COLO668 (cell line): ENCODE results near the gene SCCPDH.
"Not testable (repeated sequence)": the region's sequence is repeated elsewhere in the genome, so short reads cannot be mapped to it uniquely, and the experiment has no call there.

Experiments
- DNase-seq: peaks from one replicate; lab custom pipeline; 2025; ENCODE audit not compliant: unreplicated experiment; lab: John Stamatoyannopoulos, UW

Gene SCCPDH

GRCh38 chr1:246724016-246724730 lies at the start of gene SCCPDH:
TSS of gene SCCPDH (plus strand) at chr1:246724409. CDS start at chr1:246724423, 14 bp downstream.
- peak; percentile 91 for DNase-seq

DNA sequence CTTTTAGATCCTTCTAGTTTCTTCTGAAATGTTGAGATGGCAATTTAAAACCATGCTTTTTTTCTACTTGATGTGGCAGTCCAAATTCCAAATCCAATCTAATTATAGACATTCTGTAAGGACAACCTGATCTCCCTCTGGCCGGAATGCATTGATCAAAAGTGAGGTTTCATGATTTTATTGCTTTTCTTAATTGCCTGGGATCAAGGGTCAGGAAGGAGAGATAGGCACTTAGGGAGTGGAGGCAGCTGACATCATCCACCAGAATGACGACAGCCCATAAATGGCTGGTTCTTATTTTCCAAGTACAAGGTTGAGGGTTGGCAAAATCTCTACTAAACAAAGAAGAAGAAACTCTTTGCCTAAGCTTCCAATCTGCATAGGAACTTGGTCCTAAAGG lies 46.4 kb upstream of the SCCPDH start:
- DNase-seq = no peak

- no peak for DNase-seq
These were observed 45.1 kb upstream of the SCCPDH start for GRCh38 chr1:246678816-246679793.

GRCh38 chr1:246679794-246680177 lies 44.4 kb upstream of the SCCPDH start:
- DNase-seq = no peak

DNA sequence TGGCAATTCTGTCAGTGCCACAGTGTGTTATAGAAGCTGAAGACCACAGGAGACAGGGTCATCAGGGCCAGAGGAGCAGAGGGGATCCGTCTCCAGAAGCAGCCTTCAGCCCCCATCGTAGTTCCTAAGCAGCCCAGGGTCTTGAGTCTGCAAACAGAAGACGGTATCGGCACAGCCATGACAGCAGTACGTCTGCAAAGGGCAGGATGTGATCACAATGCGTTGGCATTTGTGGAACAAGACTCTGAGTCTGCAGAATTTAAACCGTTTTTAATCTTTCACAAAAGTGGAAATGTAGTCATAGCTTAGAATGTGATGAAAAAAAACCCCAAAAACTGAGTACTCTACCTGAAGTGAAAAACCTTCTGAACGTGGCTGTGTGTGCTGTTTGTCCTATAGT lies 44.0 kb upstream of the SCCPDH start:
- no peak for DNase-seq

GRCh38 chr1:246680696-246681130 lies 43.5 kb upstream of the SCCPDH start:
- DNase-seq = no peak

DNA sequence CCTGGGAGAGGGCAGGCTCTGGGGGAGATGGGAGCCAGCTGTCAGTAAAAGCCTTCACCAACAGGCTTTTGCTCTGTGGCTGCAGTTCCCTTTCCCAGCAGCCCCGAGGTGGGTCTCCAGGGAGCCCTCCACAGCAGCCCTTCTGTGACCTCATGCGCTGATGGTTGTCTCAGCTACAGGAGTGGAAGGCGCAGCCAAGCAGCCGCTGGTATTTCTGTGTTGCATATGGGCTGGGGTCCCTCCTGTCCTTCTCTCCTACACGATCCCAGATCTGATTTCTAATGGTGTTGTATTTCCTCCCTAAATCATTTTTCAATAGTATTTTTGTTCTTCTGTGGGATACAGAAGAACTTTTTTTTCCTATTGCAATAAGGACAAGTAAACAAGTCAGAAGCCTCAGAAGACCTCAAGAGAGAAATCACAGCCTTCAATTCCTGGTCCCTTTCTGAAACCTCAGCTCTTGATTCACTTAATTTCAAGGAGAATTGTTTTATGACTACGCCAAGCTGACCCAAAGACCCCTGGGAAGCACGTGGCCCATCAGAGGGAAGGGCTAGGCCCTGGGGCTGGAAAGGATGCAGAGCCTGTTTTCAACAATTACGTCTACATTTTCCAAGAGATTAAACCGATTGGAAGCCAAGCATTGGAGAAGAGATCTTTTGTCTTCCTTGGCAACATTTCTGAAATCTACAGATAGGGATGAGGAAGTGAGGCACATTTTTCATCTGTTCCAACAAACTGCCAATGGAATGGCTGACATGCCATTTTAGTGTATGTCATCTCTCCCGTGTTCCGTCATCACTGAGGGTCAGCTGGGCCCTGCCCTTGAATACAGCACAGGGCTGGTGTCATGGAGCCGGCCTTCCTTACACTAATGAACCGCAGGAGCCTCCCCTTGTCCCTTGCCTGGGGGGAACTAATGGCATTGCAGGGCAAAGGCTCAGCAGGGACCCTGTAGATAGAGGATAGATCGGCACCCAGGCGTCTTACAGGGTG lies 42.0 kb upstream of the SCCPDH start:
- no peak for DNase-seq

DNA sequence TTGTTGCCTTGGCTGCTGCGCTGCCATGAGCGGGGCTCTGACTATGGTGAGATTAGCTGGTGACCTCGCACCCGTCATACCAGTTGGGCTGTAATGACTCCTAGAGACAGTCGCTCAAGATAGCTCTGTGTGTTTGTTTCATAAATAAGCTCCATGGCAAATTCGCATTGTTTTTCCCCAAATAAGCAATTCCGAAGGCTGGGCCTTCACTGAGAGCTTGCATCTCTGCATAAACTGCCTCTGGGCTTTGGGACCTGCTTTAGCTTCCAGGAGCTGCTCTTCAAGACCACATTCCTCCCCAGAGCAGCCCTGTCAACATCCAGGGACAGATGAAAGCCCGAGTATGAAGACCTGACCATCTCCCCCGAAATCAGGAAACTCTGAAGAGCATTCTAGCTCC lies 40.7 kb upstream of the SCCPDH start:
- no peak for DNase-seq

DNA sequence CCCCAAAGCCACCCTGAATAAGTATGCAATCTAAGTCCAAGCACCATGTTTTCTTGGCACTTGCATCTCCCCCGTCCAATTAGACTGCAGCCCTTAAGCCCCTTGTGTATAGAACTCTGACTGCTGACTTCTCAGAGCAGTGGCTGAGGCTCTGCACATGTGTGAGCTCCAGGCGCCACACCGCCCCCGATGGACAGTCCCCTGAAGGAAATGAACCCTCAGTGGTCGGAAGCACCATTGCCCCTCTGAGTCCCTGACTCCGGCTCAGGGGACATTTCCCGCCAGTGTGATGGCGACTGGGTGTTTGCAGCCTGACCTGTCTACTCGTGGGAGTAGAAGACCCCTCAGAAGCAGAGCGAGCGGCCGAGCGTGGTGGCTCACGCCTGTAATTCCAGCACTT lies 37.2 kb upstream of the SCCPDH start:
- no peak for DNase-seq

DNA sequence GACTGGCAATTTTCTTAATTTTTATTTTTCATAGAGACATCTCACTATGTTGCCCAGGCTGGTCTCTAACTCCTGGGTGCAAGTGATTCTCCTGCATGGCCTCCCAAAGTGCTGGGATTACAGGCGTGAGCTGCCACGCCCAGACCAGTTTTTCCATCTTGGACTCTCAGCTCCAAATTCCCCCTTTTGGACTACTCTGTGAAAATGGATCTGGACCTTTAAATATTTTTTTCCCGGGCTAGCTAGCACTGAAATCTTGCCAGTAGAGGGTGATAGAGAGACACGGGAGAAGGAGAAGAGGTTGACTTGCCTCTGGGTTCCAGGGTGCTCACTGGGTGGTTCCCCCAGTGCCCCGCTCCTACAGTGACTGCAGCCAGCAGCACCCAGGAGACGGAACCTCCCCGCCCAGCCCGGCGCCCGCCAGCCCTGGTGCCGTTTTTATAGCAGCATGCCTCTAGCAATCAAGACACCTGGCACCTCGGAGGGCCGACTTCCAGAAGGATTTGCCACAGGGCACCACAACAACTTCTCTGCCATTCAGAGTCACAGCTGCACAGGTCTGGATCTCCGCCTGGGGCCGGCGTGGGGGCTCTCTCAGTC lies 34.7 kb upstream of the SCCPDH start:
- DNase-seq = peak; percentile 56

DNA sequence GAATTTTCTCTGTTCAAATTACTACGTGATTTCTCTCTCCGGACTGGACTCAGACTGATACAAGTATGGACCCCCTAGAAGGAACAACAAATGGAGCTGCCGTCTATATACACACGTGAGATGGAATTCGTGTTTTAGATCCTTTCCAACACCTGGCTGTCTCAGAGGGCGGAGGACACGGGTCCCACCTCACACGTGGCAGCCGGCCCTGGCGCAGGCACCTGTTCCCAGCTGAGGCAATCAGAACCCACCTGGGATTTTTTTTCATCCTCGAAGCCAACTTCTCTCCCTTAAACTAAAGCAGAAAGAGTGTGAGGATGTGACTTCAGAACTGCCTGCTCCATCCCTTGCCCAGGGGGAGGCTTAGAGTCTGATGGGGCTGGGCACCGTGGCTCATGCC lies 34.1 kb upstream of the SCCPDH start:
- DNase-seq = no peak

DNA sequence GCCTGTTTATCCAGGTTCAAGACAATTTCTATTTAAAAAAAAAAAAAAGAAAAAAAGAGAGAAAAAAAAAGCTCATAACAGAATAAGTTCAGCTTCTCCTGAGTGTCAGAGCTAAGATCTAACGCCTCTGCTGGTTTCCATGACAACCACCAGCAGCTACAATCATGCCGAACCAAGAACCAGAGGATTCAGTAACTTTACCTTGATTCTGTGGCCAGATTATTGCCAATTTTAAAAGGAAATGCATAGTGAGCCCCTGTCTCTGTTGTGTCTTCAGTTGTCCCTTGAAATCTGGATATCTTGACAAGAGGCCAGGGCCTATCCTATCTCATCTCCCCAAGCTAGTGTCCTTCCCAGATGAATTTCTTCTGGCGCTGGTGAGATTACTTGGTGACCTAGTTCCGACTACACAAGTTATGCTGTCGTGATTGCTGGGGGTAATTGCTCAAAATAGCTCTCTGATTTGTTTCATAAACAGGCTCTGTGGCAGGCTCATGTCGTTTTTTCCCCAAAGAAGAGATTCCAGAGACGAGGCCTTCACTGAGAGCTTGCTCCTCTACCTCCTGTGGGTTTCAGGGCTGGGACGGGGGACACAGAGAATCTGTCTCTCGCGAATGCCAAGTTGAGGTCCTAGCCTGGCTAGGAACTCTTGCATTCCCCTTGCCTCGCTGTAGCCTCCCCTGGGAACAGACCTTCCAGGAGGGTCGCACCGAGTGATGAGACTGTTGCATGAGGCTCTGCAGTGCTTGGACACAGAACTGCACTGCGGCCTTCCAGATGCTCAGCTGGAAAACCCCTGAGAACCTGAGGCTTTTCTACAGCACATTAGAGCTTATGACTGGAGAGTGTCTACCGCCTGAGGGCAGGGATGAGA lies 32.4 kb upstream of the SCCPDH start:
- DNase-seq = no peak

- not testable (repeated sequence) for DNase-seq
These were observed 29.9 kb upstream of the SCCPDH start for GRCh38 chr1:246694213-246694895.

- DNase-seq = no peak
These were observed 29.1 kb upstream of the SCCPDH start for GRCh38 chr1:246695136-246695535.

DNA sequence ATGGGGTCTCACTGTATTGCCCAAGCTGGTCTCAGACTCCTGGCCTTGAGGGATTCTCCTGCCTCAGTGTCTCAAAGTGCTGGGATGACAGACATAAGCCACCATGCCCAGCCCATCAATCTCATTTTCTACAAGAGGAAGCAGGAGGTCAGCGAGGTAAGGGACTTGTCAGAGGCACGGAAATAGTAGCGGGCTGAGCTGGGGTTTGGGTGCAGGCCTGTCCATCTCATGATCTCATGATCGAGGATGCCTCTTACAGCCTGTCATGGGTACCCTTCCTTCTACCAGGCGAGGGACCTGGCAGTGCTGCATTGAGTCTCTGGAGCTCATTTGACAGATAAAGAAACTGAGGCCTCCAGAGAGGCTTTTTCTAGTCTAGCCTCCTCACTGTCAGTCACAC lies 28.5 kb upstream of the SCCPDH start:
- no peak for DNase-seq

DNA sequence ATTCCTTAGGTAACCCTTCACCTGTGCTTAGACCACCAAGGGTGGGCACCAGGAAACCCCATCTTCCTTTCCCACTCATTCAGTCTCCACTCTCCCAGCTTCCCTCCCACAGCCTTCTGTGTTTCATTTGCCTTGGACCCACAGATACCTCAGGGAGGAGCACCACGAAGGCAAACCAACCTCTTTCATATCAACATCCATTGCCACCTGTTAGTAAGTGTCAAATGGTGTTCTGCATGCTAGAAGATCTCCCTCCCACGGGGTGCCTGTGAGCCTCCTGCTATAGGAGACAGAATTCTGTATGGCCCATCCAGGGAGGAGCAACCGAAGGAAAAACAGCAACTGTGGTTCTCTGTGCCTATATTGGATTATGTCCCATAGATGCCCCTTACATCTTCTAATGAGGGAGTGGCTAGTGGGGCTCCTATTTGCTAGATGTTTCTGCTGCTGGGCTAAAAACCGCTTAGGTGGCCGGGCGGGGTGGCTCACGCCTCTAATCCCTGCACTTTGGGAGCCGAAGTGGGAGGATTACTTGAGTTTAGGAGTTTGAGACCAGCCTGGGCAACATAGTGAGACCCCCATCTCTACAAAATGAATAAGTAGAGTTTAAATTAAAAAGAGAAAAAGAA lies 25.6 kb upstream of the SCCPDH start:
- DNase-seq = no peak

DNA sequence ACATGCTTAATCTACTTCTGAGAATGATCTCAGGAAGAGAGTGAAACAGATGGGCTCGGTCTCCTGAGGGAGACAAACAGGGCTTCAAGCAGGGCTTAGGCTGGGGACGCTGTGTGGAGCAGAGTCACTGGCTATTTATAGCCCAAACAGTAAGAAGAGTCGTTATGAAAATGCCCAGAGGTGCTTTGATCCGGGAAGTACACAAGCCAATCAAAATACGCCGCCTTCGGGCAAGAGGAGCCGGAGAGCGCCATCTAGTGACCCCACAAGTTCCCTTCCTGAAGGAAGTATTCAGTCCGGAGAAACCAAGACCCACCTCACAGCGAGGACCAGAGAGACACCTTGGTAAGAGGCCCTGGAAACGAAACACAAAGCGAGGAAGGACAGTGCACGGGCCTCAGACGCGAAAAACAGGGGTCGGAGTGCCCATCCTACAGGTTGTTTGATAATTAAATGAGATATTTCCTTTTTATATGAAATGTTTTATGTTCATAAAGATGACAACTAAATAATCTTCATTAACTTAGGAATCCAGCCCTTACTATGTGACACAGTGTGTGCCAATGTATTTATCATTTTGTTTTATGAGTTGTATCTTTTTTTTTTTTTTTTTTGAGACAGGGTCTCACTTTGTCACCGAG lies 25.0 kb upstream of the SCCPDH start:
- DNase-seq = peak; percentile 89

DNA sequence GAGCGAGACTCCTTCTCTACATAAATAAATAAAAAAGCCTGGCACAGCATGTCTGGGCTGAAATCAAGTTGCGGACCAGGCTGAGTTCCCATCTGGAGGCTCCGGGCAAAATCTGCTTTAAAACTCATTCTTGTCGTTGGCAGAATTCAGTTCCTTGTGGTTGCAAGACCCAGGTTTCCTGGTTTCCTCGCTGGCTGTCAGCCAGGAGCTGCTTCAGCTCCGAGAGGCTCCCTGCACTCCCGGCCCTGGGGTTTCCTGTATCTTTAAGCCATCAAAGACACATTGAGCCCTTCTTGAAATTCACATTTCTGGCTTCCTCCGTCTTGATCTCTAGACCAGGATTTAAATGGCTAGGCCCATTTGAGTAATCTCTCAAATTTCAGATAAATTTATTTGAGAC lies 20.6 kb upstream of the SCCPDH start:
- DNase-seq = no peak
